Epithelial cell of prostate (primary cell): ENCODE results near the gene HPN.
"Not testable (repeated sequence)": the region's sequence is repeated elsewhere in the genome, so short reads cannot be mapped to it uniquely, and the experiment has no call there.

Source experiments
- DNase-seq: peaks from one replicate; pipeline ENCODE4 v3.0.0-alpha.2; 2011; ENCODE audit warnings: low read depth, low spot score
- H3K27ac ChIP-seq: fragments of 450-650 bp; 2 replicates; pipeline ENCODE4 v1.5.1; 2017; ENCODE audit warnings: mild to moderate bottlenecking

Gene HPN

GRCh38 chr19:35025969-35026368, 15.6 kb upstream of the HPN start:
- DNase-seq = no peak
- no peak overlapping the region for H3K27ac ChIP-seq

DNA sequence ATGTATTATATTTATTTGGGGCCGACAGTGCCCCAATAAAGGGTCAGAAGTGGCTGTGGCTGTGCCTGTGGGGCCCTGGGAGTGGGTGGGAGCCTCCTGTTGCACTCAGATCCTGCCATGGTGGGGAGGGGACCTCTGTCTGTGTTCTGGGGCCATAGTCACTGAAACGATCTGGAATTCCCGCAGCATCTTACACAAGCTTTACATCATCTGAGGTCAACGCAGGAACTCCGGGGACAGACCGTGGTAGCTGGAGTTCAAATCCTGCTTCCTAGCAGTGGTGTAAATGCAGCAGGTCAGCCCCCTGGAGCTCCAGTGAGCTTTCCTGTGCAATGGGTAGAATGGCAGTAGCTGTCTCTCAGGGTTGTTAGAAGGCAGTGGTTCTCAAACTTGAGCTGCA, 15.1 kb upstream of the HPN start:
- no peak overlapping the region for H3K27ac ChIP-seq
- no peak for DNase-seq

DNA sequence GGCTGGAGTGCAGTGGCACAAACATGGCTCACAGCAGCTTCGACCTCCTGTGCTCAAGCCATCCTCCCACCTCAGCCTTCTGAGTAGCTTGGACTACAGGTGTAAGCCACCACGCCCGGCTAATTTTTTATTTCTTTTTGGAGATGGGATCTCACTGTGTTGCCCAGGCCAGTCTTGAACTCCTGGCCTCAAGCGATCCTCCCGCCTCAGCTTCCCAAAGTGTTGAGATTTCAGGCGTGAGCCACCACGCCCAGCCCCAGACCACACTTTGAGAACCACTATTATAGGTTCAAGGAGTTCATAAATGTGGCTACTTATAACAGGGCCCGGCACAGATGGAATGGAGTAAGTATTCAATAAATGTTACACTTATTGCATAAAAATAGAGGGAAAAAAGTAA, 14.5 kb upstream of the HPN start:
- no peak overlapping the region for H3K27ac ChIP-seq

GRCh38 chr19:35027851-35028599, 13.5 kb upstream of the HPN start:
- no peak overlapping the region for H3K27ac ChIP-seq
- DNase-seq = no peak

More for the DNA sequence above, 14.5 kb upstream of the HPN start:
- DNase-seq = no peak

DNA sequence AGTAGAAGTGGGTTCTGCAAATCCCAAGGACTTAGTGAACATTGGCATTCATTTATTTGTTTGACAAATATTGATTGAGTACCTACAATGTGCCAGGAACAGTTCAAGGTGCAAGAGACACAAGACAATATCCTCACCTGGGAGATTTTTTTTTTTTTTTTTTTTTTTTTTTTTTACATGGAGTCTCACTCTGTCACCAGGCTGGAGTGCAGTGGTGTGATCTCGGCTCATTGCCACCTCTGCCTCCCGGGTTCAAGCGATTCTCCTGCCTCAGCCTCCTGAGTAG, 13.0 kb upstream of the HPN start:
- not testable (repeated sequence) for H3K27ac ChIP-seq, DNase-seq

DNA sequence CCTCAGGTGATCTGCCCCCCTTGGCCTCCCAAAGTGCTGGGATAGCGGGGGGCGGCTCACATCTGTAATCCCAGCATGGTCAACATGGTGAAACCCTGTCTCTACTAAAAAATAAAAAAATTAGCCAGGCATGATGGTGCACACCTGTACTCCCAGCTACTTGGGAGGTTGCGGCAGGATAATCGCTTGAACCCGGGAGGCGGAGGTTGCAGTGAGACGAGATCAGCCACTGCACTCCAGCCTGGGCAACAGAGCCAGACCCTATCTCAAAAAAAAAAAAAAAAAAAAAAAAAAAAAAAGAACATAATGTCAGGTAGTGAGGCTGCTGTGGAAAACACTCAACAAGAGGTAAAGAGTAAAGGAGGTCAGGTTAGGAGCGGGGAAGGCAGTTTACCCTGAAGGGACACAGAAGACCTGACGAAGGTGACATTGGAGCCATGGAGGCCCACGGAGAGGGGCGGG, 12.2 kb upstream of the HPN start:
- DNase-seq = not testable (repeated sequence)

GRCh38 chr19:35029737-35030256, 11.7 kb upstream of the HPN start:
- no peak overlapping the region for H3K27ac ChIP-seq
- DNase-seq = no peak

More for the DNA sequence above, 12.2 kb upstream of the HPN start:
- H3K27ac ChIP-seq = not testable (repeated sequence)

DNA sequence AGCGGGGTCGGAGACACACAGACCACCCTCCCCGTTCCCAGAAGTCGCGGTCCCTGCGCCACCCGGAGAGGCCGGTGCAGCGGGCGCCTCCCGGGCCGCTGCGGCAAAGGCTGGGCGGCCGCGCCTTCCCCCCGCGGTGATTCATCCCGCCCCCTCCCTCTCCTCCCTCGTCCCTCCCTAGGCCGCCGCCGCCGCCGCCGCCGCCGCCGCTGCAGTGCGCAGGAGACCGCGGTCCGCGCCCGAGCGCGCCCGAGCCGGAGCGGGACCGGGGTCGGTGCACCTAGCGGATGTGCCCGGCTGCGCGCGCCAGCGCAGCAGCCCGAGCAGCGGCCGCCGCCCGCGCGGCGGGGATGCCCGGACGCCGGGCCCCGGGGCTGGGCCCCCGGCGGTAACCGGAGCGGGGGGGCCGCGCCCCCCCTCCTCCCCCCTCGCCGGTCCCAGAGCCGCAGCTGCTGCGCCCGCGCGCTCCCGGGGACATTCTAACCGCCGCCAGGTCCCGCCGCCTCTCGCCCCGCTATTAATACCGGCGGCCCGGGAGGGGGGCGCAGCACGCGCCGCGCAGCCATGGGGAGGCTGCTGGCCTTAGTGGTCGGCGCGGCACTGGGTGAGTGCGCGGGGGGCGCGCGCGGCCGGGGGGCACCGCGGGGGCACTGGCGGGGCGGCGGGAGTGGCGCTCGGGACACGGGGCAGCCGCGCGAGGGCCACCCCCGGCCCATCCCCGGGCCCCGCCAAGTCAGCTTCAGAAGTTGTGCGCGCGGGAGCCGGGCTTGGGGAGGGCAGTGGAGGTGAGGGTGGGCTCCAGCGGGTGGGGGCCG, 11.1 kb upstream of the HPN start, which contains the start of gene SCN1B:
Gene SCN1B (plus strand): TSS at position 214 of the 815 bp plus-strand sequence. CDS start 351 bp downstream, at position 565.
- H3K27ac ChIP-seq = no peak within 1 kb of the TSS
- DNase-seq = no peak

GRCh38 chr19:35031072-35031881, 10.2 kb upstream of the HPN start:
- no peak overlapping the region for H3K27ac ChIP-seq
- DNase-seq = no peak

- H3K27ac ChIP-seq = no peak overlapping the region
- DNase-seq = no peak
These were observed 9.1 kb upstream of the HPN start for GRCh38 chr19:35032356-35032865.

- DNase-seq = no peak
- H3K27ac ChIP-seq = no peak overlapping the region
These were observed 8.2 kb upstream of the HPN start for GRCh38 chr19:35033067-35034004.

- no peak overlapping the region for H3K27ac ChIP-seq
- no peak for DNase-seq
These were observed 7.5 kb upstream of the HPN start for GRCh38 chr19:35034005-35034502.

- H3K27ac ChIP-seq = no peak overlapping the region
- DNase-seq = no peak
These were observed 6.7 kb upstream of the HPN start for GRCh38 chr19:35034588-35035382.

GRCh38 chr19:35037716-35038622, 3.6 kb upstream of the HPN start:
- no peak for DNase-seq
- H3K27ac ChIP-seq = no peak overlapping the region

GRCh38 chr19:35038623-35039512, 2.7 kb upstream of the HPN start:
- no peak for DNase-seq
- no peak overlapping the region for H3K27ac ChIP-seq
